Kidney epithelial cell (primary cell): ENCODE measurements around the gene ADSS1. TPM values are rescaled to one million over a fixed set of nuclear protein-coding genes. Genes with fewer than 3 reads are reported as not detected.

Source experiments
- DNase-seq: peaks from one replicate; pipeline ENCODE4 v3.0.0-alpha.2; 2010; ENCODE audit warnings: low read depth
- H3K27me3 ChIP-seq: 2 replicates; pipeline ENCODE4 v1.6.0; 2011; ENCODE audit warnings: low read length; ENCODE audit not compliant: control insufficient read depth, insufficient read depth
- H3K36me3 ChIP-seq: 2 replicates; pipeline ENCODE4 v1.5.1; 2011; ENCODE audit warnings: low read length; ENCODE audit not compliant: control insufficient read depth, insufficient read depth
- H3K4me3 ChIP-seq: 2 replicates; pipeline ENCODE4 v1.5.1; 2011; ENCODE audit warnings: low read depth, mild to moderate bottlenecking, control low read depth, low read length
- total RNA-seq: library from RNA; depleted of rRNA; stranded (reverse); fragments of >200 nt; gene quantifications from 2 replicates; pipeline ENCODE4 v1.2.3, GENCODE V29; 2015
- TF ChIP-seq, protein P1 (sequence below): IDR thresholded peaks from 2 replicates; pipeline ENCODE4 v1.5.1; 2011; ENCODE audit warnings: mild to moderate bottlenecking, moderate library complexity, low read length, control low read depth, inconsistent platforms; ENCODE audit not compliant: insufficient read depth, poor library complexity, severe bottlenecking

ADSS1 gene
- total RNA-seq, 1 donor from 2014 or later: 10.3 TPM

DNA sequence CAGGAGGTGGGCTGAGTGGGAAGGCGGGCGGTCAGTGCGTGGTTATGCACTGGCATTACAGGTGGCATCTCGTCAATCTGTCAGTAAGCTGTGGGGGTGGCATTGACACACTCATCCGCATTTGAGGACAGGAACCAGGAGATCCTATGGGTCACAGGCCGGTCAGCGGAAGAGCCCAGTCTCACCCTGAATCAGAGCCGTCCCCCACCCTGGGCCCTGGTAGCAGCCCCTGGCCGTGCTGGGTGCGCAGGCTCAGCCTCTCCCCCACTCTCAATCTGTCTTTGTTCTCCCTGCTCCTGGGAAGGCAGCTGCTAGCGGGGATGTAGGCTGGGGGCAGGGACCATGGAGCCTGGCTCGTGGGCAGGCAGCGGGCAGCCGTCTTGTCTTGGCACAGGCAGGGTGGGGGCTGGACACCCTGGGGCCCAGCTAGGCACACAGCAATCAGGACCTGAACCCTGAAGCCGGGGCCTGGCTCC lies 29.5 kb upstream of the ADSS1 start:
- no peaks in the 10 kb centered on the region for H3K36me3 ChIP-seq
- no peak for DNase-seq
- no peaks in the 10 kb centered on the region for H3K27me3 ChIP-seq
- TF ChIP-seq, protein P1, sequence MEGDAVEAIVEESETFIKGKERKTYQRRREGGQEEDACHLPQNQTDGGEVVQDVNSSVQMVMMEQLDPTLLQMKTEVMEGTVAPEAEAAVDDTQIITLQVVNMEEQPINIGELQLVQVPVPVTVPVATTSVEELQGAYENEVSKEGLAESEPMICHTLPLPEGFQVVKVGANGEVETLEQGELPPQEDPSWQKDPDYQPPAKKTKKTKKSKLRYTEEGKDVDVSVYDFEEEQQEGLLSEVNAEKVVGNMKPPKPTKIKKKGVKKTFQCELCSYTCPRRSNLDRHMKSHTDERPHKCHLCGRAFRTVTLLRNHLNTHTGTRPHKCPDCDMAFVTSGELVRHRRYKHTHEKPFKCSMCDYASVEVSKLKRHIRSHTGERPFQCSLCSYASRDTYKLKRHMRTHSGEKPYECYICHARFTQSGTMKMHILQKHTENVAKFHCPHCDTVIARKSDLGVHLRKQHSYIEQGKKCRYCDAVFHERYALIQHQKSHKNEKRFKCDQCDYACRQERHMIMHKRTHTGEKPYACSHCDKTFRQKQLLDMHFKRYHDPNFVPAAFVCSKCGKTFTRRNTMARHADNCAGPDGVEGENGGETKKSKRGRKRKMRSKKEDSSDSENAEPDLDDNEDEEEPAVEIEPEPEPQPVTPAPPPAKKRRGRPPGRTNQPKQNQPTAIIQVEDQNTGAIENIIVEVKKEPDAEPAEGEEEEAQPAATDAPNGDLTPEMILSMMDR: no peak
- H3K4me3 ChIP-seq: no peak overlapping the region

DNA sequence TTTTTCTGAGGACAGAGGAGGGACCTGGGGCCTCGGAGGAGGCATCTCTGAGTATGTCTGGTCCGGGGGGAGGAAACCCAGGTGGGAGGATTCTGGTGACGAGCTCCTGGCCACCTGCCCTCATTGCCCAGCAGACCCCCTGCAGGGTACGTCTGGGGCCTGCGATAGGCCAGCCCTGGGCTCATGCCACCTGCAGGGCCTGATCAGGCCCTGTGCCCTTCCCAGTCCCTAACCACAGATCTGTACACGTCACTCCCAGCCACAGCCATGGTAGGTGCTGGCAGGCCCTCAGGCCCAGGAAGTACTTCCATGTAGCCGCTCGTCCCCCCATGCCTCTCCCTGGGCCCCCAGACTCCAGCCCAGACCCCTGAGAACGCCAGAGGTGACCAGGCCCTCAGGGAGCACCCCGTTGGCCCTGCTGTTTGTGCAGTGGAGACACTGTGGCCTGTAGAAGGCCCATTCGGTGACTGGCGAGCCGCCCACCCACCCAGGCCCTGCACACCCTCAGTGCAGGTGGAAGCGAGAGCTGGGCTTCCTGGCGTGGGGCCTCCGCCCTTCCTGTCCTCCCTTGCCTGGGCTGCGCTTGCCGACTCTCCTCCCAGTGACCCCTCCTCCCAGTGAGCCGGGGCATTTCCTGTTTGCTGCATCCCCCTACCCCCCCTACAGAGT lies 28.9 kb upstream of the ADSS1 start:
- no peak overlapping the region for H3K4me3 ChIP-seq
- TF ChIP-seq, protein P1: no peak
- peak; percentile 25 for DNase-seq

DNA sequence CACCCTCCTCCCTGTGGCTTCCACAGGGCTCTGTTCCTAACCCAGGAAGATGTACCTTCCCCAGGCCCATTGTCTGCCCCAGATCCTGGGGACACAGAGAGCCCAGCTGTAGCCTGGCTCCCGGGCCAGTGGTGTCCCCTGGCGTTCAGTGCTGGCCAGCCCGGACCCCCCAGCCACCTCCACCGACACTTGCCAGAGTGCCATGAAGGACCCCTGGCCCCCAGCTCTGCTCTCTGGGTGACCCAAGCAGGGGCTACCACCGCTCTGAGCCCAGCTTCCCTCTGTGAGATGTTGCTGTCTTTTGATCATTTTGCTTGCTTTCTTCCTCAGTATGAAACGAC lies 28.4 kb upstream of the ADSS1 start:
- no peak for DNase-seq
- Histone ChIP-seq H3K4me3 (no peak overlapping the region), H3K27me3 (no peaks in the 10 kb centered on the region), H3K36me3 (no peaks in the 10 kb centered on the region)
- TF ChIP-seq, protein P1: no peak

More for the DNA sequence above, 28.9 kb upstream of the ADSS1 start:
- H3K27me3 ChIP-seq: no peaks in the 10 kb centered on the region
- H3K36me3 ChIP-seq: no peaks in the 10 kb centered on the region

DNA sequence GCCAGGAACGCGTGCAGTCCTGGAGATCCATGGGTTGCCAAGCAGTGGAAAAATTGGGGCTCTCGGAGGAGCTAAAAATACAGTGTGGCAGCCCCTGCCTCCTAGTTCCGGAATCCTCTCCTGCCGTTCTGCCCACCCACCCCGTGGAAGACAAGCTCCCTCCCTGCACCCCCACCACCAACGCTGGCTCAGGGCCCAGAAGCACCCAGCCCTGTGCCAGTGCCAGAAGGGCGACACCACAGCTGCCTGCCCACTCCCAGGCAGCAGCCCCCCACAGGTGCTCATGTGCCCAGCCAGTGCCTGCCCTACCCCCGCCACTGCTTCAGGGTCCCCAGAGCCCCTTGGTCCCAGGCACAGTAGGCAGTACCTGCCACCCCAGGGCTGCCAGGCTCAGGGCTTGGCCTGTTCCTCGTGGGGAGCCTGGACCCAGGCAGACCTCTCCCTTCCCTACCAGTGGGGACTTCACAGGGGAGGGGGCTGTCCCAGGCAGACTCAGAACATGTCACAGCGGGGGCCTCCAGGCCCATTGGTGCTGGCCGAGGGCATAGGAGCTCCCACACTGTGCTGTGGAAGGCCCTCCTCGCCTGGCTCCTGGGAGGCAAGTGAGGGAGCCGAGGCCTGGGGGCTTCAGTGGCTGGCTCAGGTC lies 27.2 kb upstream of the ADSS1 start:
- Histone ChIP-seq H3K4me3 (no peak overlapping the region), H3K27me3 (no peaks in the 10 kb centered on the region), H3K36me3 (no peaks in the 10 kb centered on the region)
- TF ChIP-seq, protein P1: no peak
- DNase-seq: no peak

DNA sequence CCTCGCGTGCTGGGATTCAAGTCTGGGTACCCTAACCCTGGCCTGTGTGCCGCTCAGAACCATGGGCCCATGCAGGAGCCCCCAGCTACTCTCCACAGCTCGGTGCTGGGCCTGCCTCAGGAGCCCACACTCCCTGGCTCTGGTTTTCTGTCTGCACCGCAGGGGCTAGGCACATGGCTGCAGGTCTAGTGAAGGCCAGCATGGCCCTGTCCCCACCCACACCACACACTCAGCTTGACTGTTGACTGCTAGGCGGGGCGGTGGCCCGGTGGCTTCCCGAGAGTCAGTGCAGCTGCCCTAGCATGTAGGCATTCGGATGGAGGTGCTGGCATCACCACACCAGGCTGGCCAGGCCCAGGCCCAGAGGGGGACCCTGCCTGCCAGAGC lies 26.7 kb upstream of the ADSS1 start:
- Histone ChIP-seq H3K36me3 (no peaks in the 10 kb centered on the region), H3K4me3 (no peak overlapping the region), H3K27me3 (no peaks in the 10 kb centered on the region)
- TF ChIP-seq, protein P1: no peak
- no peak for DNase-seq

DNA sequence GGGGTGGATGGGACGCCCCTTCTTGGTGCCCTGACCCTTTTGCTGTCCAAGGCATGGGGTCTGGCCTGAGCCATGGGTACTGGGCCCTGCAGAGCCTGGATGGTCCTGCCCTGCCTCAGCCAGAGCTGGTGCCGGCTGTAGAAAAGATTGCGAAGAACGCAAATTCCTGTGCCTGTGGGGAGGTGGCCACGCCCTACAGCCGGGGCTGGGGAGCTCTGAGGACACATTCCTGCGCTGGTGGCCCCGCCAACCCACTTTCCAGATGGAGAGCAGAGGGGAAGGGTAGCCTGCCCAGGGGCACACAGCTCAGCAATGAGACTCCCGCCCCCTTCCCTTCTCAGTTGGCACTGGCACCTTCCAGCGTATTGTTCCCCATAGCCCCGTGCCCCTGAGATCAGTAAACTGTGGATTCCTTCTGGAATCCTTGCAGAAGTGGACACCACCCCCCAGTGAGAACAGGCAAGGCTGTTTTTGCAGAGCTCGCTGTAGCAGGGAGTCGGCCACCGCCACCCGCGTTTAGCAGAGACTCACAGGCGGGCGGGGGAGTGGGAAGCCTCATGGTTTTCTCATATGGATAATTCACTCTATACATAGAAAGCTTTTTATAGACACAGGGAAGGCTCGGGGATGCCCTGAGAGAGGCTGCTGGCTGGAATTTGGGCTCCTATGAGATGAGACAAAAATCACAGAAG lies 26.0 kb upstream of the ADSS1 start:
- Histone ChIP-seq H3K27me3 (no peaks in the 10 kb centered on the region), H3K36me3 (no peaks in the 10 kb centered on the region), H3K4me3 (no peak overlapping the region)
- TF ChIP-seq, protein P1: no peak
- no peak for DNase-seq
